NOMO-1 treated with DMSO at 0.1 percent for 48 hours (cell line): ENCODE data around the gene VAMP1.
A peak's percentile ranks its signal among the peaks of the same experiment; 100 is the strongest.
"Not testable (repeated sequence)": the region's sequence is repeated elsewhere in the genome, so short reads cannot be mapped to it uniquely, and the experiment has no call there.

ENCODE experiments used
- DNase-seq: peaks from one replicate; lab custom pipeline; 2025; ENCODE audit not compliant: unreplicated experiment; lab: John Stamatoyannopoulos, UW

The VAMP1 gene

DNA sequence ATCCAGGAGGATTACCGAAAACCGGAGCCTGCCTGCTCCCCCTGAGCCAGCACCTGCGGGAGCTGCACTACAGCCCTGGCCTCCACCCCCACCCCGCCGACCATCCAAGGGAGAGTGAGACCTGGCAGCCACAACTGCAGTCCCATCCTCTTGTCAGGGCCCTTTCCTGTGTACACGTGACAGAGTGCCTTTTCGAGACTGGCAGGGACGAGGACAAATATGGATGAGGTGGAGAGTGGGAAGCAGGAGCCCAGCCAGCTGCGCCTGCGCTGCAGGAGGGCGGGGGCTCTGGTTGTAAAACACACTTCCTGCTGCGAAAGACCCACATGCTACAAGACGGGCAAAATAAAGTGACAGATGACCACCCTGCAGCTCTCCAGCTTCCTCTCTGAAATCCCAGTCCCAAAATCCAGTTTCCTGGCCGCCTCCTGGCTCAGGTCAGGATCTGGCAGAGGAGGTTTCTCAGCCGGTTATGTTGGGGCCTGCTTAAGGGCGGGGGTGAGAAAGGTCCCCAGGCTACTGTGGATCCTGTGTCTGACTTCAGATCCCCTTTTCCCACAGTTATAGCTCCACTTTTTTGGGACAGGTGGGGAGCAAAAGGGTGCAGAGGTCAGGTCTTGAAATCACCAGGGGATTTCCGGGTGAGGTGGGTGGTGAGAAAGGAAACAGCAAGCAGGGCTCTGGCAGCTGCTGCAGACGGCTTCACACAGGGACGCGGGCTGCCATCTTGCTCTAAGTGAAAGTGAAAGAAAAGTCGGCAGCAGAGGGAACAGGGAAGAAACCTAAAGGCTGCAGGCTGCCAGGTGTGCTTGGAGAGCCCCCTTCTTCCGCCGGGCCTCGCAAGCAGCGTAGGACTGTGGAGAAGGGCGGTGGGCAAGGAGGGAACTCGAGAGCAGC is 18.9 kb downstream of the VAMP1 start, which contains the start of gene TAPBPL:
TAPBPL (plus strand) TSS at position 695 of the 897 bp plus-strand sequence. CDS start 207 bp downstream, outside the sequence.
- DNase-seq = peak; percentile 70

- DNase-seq = no peak
Measured at GRCh38 chr12:6450869-6451347, 19.6 kb downstream of the VAMP1 start.

DNA sequence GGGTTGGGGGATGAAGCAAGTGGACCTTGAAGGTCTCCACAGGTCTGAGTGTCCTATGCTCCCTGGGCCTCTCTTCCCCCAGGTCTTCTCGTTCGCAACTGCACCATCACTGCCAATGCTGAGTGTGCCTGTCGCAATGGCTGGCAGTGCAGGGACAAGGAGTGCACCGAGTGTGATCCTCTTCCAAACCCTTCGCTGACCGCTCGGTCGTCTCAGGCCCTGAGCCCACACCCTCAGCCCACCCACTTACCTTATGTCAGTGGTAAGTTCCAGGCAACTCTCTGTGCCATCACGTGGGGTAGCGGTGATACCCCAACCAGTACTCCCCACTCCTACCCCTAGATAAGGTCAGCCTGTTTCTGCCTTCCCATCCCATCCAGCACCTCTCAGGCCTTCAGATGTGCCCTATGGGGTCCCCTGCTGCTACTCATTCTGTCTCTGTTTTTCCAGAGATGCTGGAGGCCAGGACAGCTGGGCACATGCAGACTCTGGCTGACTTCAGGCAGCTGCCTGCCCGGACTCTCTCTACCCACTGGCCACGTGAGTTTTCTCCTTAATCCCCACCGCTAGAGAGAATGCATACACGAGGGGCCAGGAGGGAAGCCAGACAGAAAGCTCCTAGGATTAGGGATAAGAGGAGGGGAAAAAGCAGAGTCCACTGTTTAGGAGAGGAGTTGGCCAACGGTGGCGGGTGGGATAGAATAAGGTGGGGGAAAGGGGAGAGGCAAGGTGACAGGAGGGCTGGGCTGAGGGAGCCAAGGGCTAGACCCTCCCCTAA is 20.2 kb downstream of the VAMP1 start:
- no peak for DNase-seq

DNA sequence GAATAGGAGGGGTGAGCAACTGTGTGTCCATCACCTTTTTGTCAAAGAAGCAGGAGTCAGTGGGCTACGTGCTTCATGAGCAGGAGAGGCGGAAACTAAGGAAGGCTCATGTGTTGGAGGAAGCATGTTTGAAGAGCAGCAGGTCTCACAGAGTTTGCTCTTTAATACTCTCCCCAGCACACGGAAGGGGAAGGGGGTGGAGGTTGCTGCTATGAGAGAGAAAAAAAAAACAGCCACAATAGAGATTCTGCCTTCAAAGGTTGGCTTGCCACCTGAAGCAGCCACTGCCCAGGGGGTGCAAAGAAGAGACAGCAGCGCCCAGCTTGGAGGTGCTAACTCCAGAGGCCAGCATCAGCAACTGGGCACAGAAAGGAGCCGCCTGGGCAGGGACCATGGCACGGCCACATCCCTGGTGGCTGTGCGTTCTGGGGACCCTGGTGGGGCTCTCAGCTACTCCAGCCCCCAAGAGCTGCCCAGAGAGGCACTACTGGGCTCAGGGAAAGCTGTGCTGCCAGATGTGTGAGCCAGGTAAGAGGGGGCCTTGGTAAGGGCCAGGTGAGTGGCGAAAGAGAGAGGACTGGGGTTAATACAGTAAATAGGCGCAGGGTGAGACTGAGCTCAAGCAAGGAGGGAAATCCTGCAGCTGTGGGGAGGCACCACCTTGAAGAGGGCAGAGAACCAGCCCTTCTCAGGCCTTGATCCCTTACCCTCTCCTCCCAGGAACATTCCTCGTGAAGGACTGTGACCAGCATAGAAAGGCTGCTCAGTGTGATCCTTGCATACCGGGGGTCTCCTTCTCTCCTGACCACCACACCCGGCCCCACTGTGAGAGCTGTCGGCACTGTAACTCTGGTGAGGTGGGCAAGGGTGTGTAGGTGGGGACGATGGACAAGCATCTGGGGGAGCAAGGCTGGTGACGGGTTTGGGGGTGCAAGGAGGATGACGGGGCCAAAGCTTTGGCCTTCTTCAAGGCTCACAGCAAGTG is 25.5 kb downstream of the VAMP1 start, which contains the start of gene CD27:
CD27 (plus strand) TSS at position 252 of the 985 bp plus-strand sequence; CDS start at position 393, 141 bp downstream.
- DNase-seq = no peak

GRCh38 chr12:6444031-6444430 is 26.4 kb downstream of the VAMP1 start:
- DNase-seq = no peak

- DNase-seq = no peak
Measured at GRCh38 chr12:6443361-6443983, 27.0 kb downstream of the VAMP1 start.

GRCh38 chr12:6442836-6443235 is 27.6 kb downstream of the VAMP1 start:
- DNase-seq = no peak

DNA sequence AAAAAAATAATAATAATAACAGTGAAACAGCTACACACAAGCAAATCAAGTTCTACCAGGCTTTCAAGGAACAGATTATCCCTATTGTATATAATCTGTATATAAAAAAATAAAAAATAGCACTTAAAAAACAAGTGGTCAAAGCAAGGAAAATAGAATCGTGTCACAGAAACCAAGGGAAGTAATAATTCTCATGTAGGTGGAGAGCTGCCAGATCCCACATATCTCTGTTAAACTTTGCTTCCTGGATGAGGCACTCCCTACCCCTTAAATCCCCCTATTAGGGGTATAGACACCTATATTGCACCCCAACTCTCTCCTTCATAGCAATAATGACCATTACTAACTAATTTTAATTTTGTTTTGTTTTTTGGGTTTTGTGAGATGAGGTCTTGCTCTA is 30.1 kb downstream of the VAMP1 start:
- DNase-seq = no peak

DNA sequence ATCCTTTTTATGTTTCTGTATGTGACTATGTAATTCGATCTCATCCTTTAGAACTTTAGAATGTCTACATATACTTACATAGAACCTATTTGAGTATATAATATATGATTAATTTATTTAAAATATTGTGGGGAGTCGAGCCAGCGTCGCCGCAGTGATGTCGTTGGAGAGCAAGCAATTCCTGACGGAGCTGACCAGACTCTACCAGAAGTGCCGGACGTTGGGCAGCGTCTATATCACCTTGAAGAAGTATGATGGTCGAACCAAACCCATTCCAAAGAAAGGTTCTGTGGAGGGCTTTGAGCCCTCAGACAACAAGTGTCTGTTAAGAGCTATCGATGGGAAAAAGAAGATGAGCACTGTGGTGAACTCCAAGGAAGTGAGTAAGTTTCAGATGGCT is 32.1 kb downstream of the VAMP1 start:
- DNase-seq = no peak

DNA sequence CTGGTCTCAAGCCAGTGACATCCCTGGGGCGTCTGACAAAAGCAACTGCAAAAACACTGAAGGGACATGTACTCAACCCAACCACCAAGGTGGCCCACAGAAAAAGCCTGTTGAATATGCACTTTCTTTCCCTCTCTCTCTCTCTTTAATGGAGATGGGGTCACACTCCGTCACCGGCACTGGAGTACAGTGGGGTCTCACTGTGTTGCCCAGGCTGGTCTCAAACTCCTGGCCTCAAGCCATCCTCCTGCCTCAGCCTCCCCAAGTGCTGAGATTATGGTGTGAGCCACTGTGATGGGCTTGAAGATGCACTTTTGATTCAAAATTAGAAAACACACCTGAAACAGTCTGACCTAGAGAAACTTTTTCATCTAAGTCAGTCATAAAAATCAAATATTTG is 32.9 kb downstream of the VAMP1 start:
- DNase-seq = no peak

- no peak for DNase-seq
Measured at GRCh38 chr12:6435961-6436715, 34.3 kb downstream of the VAMP1 start.

- DNase-seq = no peak
Measured at GRCh38 chr12:6434205-6435140, 36.0 kb downstream of the VAMP1 start.

GRCh38 chr12:6432991-6433390 is 37.5 kb downstream of the VAMP1 start:
- DNase-seq = no peak

GRCh38 chr12:6430124-6430989 is 40.1 kb downstream of the VAMP1 start:
- DNase-seq = peak; percentile 78

- DNase-seq = no peak
Measured at GRCh38 chr12:6428326-6428725, 42.2 kb downstream of the VAMP1 start.

GRCh38 chr12:6427796-6428195 is 42.7 kb downstream of the VAMP1 start:
- DNase-seq = not testable (repeated sequence)
